ENCODE results near the gene JAM3.

The JAM3 gene

DNA sequence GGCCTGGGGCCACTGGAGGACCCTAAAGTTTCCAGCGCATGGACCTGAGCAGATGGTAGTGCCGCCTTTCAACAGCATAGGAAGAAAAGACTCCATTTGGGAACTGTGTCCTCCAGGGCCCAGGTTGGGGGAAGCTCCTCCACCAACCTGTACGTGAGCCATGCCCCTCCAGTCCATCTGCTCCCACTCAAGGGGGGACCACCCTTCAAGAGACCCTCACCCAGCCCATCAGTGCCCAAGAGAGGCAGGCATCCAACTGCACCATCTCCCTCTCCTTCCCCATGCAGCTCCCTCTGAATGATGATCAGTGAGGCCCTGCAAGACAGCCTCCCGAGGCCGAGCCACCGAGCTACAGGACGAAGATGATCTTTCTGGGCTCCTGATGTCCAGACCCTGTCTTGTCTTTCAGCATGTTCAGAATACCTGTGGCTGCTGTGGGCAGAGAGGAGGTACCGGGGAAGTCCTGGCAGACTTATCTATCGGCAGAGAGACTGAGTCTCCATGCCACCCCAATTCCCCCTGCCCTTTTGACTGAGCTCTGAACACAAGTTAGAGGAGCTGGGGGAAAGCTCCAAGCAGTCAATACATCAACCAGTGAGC lies 25.0 kb upstream of the JAM3 start:
- no peak for DNase-seq
- Histone ChIP-seq H3K79me2 (ENCODE audit: insufficient read depth, low read length) (no peaks in the 10 kb centered on the region), H3K4me1 (ENCODE audit: insufficient read depth, low read length) (no peaks in the 10 kb centered on the region), H3K4me2 (ENCODE audit: insufficient read depth, low read length) (no peak overlapping the region), H3K27me3 (ENCODE audit: insufficient read depth, low read length, poor library complexity) (no peaks in the 10 kb centered on the region), H4K20me1 (ENCODE audit: insufficient read depth, low read length) (0 out of 2 replicates have a peak, but pooled peaks cover 3% of the 10 kb centered on the region), H3K9me3 (ENCODE audit: insufficient read depth, low read length, severe bottlenecking) (no peaks in the 10 kb centered on the region), H3K9ac (ENCODE audit: low read depth, low read length) (no peak overlapping the region), H3K4me3 (ENCODE audit: low read depth in 1 of 2, low read length in 2 of 2) (no peak overlapping the region), H2AFZ (ENCODE audit: low read depth, low read length) (no peak overlapping the region), H3K27ac (ENCODE audit: low read length) (no peak overlapping the region), H3K36me3 (ENCODE audit: insufficient read depth, low read length) (no peaks in the 10 kb centered on the region)
- no peak for ATAC-seq (ENCODE audit: insufficient read depth, low read depth)
- TF ChIP-seq, protein P1, sequence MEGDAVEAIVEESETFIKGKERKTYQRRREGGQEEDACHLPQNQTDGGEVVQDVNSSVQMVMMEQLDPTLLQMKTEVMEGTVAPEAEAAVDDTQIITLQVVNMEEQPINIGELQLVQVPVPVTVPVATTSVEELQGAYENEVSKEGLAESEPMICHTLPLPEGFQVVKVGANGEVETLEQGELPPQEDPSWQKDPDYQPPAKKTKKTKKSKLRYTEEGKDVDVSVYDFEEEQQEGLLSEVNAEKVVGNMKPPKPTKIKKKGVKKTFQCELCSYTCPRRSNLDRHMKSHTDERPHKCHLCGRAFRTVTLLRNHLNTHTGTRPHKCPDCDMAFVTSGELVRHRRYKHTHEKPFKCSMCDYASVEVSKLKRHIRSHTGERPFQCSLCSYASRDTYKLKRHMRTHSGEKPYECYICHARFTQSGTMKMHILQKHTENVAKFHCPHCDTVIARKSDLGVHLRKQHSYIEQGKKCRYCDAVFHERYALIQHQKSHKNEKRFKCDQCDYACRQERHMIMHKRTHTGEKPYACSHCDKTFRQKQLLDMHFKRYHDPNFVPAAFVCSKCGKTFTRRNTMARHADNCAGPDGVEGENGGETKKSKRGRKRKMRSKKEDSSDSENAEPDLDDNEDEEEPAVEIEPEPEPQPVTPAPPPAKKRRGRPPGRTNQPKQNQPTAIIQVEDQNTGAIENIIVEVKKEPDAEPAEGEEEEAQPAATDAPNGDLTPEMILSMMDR (IDR thresholded peaks at IDR 0.05; ENCODE audit: borderline replicate concordance, extremely low read depth, low read length, poor library complexity, severe bottlenecking): no peak
- TF ChIP-seq EZH2 (IDR thresholded peaks at IDR 0.05; ENCODE audit: borderline replicate concordance, low read depth, low read length, severe bottlenecking): no peak

DNA sequence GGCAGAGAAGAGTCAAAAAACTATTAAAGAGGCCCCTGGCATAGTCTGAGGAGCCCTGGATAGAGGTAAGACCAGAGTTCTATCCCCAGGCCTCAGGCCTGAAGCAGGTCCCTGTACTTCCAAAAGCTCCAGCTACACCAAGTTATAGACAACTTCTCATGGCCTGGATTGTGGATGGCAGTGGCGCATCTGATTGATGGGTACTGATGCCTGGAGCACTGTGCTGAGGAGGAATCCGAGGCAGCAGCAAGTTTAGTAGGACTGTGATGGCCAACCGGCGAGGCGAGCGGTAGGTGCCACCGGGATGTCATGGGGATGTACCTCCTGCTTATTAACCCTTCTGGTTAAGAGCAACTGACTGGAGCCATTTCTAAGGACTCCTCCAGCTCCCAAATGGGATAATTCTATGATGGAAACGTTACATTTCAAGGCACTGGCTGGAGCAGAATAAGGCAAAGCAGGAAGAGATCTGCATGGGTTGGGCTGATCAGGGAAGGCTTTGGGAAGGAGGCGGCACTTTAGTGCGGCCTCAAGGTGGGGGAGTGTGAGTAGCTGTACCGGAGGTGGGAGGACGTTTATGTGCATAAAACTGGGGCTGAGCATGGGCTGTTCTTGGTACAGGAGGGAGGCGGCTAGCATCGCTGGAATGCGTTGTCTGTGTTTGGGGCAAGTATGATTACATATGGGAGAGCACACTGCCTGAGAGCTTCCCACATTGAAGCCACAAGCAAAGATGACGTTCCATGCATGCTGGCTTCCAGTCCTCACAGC lies 24.2 kb upstream of the JAM3 start:
- Histone ChIP-seq H3K36me3 (ENCODE audit: insufficient read depth, low read length) (no peaks in the 10 kb centered on the region), H4K20me1 (ENCODE audit: insufficient read depth, low read length) (0 out of 2 replicates have a peak, but pooled peaks cover 3% of the 10 kb centered on the region), H3K9me3 (ENCODE audit: insufficient read depth, low read length, severe bottlenecking) (no peaks in the 10 kb centered on the region), H3K27me3 (ENCODE audit: insufficient read depth, low read length, poor library complexity) (no peaks in the 10 kb centered on the region), H3K4me3 (ENCODE audit: low read depth in 1 of 2, low read length in 2 of 2) (no peak overlapping the region), H3K4me1 (ENCODE audit: insufficient read depth, low read length) (no peaks in the 10 kb centered on the region; the same call in 1 of the 2 replicates), H3K9ac (ENCODE audit: low read depth, low read length) (no peak overlapping the region), H3K79me2 (ENCODE audit: insufficient read depth, low read length) (no peaks in the 10 kb centered on the region), H2AFZ (ENCODE audit: low read depth, low read length) (no peak overlapping the region), H3K4me2 (ENCODE audit: insufficient read depth, low read length) (no peak overlapping the region), H3K27ac (ENCODE audit: low read length) (no peak overlapping the region)
- TF ChIP-seq, protein P1 (IDR thresholded peaks at IDR 0.05; ENCODE audit: borderline replicate concordance, extremely low read depth, low read length, poor library complexity, severe bottlenecking): no peak
- no peak for TF ChIP-seq EZH2 (IDR thresholded peaks at IDR 0.05; ENCODE audit: borderline replicate concordance, low read depth, low read length, severe bottlenecking)
- DNase-seq (no peak), ATAC-seq (ENCODE audit: insufficient read depth, low read depth) (no peak)

DNA sequence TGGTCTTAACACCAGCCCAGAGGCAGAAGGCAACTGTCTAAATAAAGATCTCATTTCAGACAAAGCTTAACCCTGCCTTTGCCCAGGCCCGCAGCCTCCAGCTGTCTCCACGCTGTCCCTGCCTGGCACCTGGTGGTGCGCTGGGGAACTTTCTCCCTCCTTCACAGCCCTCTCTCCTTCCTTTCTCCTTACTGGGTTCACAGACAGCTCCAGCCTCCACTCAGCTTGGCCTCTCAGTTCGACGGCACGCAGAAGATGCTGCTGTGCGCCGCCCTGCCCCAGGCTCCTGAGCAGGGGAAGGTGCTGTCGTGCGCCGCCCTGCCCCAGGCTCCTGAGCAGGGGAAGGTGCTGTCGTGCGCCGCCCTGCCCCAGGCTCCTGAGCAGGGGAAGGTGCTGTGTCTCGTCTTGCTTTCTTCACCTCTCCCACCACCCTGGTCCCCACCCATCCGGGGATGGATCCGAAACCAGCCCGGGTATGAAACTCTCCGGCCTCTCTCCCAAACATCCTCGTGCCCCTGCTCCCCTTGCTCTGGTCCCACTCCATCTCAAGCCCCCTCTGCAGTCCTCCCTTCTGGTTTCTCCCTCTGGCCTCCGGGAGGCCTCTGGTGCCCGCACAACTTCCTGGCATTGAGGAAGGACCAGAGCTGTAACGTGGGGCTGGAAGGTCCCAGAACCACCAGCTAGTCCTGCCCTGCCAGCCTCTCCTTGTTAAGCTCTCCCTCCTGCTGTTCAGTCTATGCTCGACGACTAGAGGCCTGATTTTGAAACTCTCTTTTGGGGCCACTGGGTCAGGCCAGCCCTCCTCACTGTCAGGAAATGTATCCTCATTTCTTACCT lies 22.9 kb upstream of the JAM3 start:
- ATAC-seq (ENCODE audit: insufficient read depth, low read depth): peak; percentile 34; the same call in 1 of the 3 replicates
- no peaks in the 10 kb centered on the region for H3K79me2 ChIP-seq (ENCODE audit: insufficient read depth, low read length)
- H3K9ac ChIP-seq (ENCODE audit: low read depth, low read length): no peak overlapping the region
- H3K4me3 ChIP-seq (ENCODE audit: low read depth in 1 of 2, low read length in 2 of 2): no peak overlapping the region
- no peak for TF ChIP-seq EZH2 (IDR thresholded peaks at IDR 0.05; ENCODE audit: borderline replicate concordance, low read depth, low read length, severe bottlenecking)
- TF ChIP-seq, protein P1 (IDR thresholded peaks at IDR 0.05; ENCODE audit: borderline replicate concordance, extremely low read depth, low read length, poor library complexity, severe bottlenecking): peak; percentile 58
- DNase-seq: no peak
- 0 out of 2 replicates have a peak, but pooled peaks cover 3% of the 10 kb centered on the region for H4K20me1 ChIP-seq (ENCODE audit: insufficient read depth, low read length)
- peaks cover 11% of the 10 kb centered on the region for H3K4me1 ChIP-seq (ENCODE audit: insufficient read depth, low read length)
- H3K4me2 ChIP-seq (ENCODE audit: insufficient read depth, low read length): no peak overlapping the region
- no peaks in the 10 kb centered on the region for H3K27me3 ChIP-seq (ENCODE audit: insufficient read depth, low read length, poor library complexity)
- H3K27ac ChIP-seq (ENCODE audit: low read length): no peak overlapping the region
- H2AFZ ChIP-seq (ENCODE audit: low read depth, low read length): no peak overlapping the region
- no peaks in the 10 kb centered on the region for H3K9me3 ChIP-seq (ENCODE audit: insufficient read depth, low read length, severe bottlenecking)
- no peaks in the 10 kb centered on the region for H3K36me3 ChIP-seq (ENCODE audit: insufficient read depth, low read length)
